HG03354 (cell line): ENCODE measurements around the gene BTN1A1.

Experiments used
- ATAC-seq: cut with Tn5 transposase; IDR thresholded peaks from one replicate; pipeline ENCODE4 v1.9.1; 2021; ENCODE audit warnings: mild to moderate bottlenecking; ENCODE audit not compliant: unreplicated experiment, poor library complexity, severe bottlenecking

Gene BTN1A1

DNA sequence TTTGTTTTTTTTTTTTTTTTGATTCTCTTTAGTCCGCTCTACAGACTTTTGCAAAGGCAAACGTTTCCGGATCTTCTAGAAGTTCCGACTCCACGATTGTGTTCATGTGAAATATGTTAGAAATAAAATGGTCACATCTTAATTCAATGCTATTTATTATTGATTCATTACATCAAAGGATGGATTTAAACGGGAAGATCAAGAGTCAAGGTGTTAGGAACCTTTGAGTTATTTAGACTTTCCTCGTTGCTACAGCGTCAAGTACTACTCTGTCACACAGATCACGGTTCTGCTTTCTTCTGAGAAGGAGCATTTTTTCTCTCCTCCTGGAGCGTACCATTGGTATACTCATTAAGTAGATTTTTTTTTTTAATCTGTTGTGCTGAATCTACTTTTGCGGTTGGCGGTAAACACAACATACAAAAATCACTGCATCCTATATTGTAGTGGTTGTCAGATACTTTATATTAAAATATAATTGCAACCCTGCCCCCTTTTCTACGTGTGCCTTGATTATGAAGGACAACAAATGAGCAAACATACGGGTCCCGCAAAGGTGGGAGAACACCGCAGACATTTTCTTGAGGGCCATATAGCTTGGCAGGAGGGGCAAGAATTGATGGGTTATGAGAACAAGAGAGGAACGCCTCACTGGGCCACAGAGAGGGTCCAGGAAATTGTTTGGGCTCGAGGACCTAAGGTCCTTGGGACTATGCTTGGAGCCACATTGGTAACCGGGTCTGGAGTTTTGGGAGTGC is 55.6 kb downstream of the BTN1A1 start:
- no peak for ATAC-seq

DNA sequence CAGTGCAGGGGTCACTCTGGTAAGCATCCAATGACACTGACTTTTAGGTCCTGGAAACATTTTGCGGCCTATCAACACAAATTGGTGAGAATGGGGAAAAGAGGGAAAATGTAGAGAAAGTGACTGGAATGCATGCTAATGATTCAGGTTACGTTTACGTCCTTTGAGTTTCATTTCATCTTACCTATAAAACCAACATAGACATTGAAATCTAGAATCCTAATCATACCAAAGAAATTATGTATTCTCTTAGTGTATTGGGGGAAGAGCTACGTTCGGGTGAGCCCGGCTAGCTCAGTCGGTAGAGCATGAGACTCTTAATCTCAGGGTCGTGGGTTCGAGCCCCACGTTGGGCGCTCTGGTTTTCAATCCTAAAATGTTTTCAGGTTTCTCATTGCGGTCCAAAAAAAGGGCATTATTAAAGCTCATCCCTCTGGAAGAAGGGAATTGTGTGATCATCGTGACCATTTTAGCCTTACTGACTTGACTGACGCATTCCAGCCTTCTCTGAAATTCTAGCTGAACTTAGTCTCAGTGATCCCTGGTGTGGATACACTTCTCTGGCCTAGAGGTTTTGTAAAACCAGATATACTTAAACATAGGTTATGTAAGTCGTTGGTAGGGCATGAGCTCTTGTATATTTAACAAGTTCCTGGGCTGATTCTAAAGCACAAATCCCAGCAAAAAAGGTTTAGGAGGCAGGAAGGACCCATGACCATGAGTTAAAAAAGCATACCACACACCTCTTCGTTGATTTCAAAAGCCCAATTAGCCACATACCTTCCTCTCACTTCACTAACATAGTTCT is 56.4 kb downstream of the BTN1A1 start:
- no peak for ATAC-seq
